HG02884 (cell line): ENCODE data around the gene HAPLN2.

Experiments used
- ATAC-seq: cut with Tn5 transposase; IDR thresholded peaks from one replicate; pipeline ENCODE4 v1.9.1; 2021; ENCODE audit warnings: mild to moderate bottlenecking, moderate library complexity; ENCODE audit not compliant: unreplicated experiment

Gene HAPLN2

DNA sequence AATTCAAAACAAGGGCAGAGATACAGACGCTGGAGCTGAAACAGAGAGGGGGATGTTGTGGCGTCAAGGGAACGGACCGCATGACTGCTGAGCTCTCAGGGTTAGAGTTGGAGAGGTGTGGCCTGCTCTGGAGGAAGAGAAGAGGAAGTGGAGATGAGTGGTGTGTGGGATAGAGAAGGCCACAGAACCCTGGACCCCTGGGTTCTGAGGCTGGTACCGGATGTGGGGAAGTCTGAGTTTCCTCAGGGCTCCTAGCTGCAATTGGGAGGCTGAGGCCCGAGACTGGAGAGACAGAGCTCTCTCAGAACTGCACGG is 24.5 kb downstream of the HAPLN2 start:
- no peak for ATAC-seq

DNA sequence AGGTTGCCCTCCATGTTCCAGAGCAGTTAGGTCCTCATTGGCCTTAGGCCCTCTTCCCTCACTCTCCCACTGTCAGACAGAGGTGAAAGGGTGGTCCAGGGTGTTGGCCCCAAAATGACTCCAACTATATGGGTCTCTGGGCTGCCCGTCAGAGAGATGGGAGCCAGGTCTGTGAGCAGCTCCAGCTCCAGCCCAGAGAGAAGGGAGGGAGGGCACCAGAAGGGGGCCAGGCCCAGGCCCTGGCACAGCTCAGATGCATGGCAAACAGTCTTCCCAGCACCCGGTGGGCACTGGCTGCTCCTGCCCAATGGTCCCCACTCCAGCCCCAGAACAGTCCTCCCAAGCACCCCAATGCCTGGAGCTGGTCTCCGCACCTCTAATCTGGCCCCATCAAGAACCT is 24.9 kb downstream of the HAPLN2 start:
- no peak for ATAC-seq

DNA sequence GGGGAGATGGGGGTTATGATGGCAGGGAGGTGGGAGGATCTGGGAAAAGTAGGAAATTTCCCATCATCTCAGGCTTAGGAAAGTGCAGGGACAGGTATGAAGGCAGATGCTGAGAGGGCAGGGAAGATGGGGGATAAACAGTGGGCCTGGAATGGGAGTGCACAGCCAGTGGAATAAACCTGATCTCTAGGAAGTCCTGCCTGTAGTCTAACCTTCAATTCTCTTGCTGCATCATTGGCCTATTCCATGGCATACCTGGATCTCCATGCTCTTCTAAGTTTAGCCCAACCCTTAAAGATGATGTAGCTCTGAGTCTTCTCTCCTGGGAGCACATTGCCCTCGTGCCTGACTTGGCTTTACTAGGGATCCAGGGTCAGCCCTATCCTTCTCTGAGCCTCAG is 25.4 kb downstream of the HAPLN2 start:
- ATAC-seq, result no peak

DNA sequence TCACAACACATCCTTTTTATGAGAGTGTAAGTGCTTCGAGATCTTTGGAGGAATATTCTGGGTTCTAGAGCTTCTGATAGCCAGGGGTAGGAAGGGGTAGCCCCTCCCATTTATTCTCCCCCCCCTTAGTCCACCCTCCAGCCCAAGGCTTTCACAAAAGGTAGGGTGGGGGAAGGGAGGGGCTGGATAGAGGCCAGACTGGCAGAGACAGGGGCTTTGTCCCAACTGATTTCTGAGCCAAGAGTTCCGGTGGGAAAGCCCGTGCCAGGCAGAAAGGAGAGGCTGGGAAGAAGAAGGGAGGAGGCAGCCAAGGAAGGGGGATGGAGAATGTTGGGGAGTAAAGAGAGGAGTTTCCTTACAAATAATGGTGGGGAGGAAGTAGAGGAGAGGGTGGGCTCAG is 25.8 kb downstream of the HAPLN2 start:
- ATAC-seq, result no peak

DNA sequence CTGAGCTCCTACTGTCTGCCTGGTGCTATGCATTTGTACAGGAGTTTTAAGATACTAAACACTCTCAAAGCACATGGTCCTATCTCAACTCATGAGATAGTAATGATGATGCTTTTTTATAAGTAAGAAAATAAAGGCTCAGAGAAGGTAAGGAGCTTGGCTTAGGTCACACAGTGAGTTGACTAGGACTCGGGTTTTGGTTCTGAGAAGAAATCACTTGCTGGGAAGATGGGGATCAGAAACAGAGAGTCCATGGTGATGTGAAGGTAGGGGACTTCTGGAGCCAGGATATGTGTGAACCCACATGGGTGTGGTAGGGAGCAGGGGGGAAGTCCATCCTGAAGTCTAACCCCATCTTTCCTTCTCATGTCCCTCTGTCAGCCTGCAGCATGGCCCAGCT is 26.5 kb downstream of the HAPLN2 start:
- no peak for ATAC-seq

DNA sequence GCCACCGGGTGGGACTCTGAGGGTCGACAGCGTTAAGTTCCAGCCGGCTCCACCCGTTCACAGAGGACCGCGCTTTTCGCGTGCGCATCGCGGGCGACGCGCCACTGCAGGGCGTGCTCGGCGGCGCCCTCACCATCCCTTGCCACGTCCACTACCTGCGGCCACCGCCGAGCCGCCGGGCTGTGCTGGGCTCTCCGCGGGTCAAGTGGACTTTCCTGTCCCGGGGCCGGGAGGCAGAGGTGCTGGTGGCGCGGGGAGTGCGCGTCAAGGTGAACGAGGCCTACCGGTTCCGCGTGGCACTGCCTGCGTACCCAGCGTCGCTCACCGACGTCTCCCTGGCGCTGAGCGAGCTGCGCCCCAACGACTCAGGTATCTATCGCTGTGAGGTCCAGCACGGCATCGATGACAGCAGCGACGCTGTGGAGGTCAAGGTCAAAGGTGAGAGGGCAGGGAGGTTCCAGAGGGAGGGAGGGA is 27.6 kb downstream of the HAPLN2 start:
- no peak for ATAC-seq

DNA sequence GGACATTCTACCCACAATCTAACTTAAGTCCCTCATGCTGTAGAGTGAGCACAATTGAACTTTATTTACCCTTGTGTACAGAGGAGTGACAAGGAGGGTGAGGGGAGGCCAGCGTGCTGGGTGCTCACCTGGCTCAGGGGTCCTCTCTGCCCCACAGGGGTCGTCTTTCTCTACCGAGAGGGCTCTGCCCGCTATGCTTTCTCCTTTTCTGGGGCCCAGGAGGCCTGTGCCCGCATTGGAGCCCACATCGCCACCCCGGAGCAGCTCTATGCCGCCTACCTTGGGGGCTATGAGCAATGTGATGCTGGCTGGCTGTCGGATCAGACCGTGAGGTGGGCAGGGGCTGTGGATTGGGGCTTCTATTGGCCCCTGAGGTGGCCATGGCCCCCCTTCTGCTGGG is 28.1 kb downstream of the HAPLN2 start:
- no peak for ATAC-seq

DNA sequence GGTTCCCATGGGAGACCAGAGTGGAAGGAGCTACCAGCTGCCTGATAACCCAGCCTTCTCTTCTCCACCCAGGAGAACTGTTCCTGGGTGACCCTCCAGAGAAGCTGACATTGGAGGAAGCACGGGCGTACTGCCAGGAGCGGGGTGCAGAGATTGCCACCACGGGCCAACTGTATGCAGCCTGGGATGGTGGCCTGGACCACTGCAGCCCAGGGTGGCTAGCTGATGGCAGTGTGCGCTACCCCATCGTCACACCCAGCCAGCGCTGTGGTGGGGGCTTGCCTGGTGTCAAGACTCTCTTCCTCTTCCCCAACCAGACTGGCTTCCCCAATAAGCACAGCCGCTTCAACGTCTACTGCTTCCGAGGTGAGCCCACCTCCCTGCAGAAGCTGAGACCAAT is 29.3 kb downstream of the HAPLN2 start:
- no peak for ATAC-seq

DNA sequence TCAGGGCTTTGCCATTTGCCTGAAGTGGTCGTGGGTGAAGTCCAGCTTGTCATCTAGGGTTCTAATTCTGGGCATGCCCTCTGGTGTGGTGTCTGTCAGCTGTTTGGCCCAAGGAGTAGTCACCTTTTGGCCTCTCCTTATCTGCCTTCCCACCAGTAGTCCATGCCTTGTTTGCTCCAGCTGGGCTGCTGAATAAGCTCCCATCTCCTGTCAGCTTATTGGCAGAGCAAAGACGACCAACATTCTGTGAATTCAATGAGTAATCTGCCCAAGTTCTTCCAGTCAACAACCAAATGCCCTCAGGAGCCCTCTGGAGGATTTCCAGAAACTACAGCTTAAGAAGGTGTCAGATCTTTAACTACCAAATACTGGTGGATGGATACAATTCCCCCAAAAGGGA is 29.7 kb downstream of the HAPLN2 start:
- ATAC-seq, result no peak

DNA sequence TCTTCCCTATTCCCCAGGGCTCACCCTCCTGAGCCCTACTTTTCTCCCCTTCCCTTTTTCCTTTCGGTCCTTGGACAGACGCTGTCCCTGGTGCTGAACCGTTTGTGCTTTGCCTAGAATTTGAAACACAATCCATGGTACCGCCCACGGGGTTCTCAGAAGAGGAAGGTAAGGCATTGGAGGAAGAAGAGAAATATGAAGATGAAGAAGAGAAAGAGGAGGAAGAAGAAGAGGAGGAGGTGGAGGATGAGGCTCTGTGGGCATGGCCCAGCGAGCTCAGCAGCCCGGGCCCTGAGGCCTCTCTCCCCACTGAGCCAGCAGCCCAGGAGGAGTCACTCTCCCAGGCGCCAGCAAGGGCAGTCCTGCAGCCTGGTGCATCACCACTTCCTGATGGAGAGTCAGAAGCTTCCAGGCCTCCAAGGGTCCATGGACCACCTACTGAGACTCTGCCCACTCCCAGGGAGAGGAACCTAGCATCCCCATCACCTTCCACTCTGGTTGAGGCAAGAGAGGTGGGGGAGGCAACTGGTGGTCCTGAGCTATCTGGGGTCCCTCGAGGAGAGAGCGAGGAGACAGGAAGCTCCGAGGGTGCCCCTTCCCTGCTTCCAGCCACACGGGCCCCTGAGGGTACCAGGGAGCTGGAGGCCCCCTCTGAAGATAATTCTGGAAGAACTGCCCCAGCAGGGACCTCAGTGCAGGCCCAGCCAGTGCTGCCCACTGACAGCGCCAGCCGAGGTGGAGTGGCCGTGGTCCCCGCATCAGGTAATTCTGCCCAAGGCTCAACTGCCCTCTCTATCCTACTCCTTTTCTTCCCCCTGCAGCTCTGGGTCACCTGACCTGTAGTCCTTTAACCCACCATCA is 33.1 kb downstream of the HAPLN2 start:
- no peak for ATAC-seq

DNA sequence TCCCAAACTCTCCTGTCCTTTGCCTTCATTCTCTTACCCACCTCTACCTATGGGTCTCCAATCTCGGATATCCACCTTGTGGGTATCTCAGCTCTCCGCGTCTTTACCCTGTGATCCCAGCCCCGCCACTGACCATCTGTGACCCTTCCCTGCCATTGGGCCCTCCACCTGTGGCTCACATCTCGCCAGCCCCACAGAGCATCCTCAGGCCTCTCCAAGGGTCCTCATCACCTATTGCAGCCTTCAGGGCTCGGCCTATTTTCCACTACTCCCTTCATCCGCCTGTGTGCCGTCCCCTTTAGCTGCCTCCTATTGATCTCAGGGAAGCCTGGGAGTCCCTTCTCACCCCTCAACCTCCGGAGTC is 33.8 kb downstream of the HAPLN2 start:
- no peak for ATAC-seq

DNA sequence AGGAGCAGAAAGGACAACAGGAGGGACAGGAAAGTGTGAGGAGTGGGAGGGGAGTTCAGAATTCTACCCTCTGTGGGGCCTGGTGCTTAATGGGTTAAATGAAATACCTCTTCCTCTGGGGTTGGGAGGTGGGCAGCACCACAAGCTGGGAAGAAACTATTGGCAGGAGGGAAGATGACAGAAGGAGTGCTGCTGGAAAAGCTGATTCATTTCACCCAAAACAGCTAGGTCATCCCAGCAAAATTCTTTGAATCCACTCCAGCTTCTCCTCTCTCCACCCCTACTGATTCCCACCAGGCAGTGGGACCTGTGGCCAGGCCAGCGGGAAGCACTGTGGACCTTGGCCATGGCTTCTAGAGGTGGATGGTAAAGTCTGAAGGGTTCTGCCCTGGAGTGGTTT is 35.5 kb downstream of the HAPLN2 start:
- no peak for ATAC-seq

DNA sequence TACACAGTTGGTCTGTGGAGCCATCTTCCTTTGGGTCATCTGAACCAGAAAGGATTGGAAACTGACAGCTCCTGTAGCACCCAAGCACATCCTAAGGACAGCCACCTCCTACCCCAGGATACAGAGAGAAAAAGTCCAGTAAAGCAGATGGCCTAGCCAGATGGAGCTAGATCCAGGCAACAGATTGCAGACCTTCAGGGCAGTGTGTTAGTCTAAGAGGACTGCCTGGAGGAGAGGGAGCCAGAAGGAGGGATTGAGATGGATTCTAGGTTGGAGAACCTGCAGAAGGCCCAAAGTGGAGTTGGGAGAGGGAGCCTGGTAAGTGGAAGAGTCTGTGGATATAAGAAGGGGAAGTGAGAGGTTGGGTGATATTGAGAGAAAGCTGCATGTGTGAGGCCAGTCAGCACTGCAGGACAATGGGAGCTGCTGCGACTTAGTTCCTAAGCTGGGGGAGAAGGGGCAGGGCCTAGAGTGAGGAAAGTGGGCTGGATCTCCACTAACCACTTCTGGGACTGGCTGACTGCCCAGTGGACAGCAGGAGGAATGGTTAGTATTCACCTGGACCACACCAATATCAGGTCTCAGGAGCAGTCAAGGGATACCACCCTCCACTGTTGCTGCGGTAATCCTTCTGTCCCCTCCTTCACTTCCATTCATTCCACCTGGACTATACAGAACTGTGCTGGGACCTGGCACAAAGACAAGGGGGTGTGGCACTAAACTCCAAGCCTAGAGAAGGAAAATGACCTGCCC is 36.1 kb downstream of the HAPLN2 start:
- no peak for ATAC-seq

DNA sequence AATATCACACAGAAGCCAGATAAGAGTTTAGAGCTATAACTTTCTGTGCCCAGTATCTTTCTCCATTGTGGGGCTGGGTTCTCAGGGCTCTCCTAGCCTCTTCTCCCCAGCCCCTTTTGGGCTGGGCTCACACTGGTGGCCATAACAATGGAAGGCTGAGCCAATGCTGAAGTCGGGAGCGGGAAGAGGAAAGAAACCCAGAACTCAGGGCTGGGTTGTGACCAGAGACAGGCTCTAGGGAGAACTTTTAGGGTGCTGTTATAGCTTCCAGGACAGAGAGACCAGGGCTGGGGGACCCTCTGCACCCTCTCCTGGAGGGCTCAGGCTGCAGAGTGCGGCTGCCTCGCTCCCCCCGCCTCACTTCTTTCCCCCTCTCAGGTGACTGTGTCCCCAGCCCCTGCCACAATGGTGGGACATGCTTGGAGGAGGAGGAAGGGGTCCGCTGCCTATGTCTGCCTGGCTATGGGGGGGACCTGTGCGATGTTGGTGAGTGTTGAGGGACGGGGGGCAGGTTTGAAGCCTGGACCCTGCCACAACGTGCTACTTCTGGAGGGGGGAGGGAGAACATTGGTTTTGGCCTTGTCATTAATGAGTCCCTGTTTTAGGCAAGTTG is 36.8 kb downstream of the HAPLN2 start:
- ATAC-seq, result no peak

DNA sequence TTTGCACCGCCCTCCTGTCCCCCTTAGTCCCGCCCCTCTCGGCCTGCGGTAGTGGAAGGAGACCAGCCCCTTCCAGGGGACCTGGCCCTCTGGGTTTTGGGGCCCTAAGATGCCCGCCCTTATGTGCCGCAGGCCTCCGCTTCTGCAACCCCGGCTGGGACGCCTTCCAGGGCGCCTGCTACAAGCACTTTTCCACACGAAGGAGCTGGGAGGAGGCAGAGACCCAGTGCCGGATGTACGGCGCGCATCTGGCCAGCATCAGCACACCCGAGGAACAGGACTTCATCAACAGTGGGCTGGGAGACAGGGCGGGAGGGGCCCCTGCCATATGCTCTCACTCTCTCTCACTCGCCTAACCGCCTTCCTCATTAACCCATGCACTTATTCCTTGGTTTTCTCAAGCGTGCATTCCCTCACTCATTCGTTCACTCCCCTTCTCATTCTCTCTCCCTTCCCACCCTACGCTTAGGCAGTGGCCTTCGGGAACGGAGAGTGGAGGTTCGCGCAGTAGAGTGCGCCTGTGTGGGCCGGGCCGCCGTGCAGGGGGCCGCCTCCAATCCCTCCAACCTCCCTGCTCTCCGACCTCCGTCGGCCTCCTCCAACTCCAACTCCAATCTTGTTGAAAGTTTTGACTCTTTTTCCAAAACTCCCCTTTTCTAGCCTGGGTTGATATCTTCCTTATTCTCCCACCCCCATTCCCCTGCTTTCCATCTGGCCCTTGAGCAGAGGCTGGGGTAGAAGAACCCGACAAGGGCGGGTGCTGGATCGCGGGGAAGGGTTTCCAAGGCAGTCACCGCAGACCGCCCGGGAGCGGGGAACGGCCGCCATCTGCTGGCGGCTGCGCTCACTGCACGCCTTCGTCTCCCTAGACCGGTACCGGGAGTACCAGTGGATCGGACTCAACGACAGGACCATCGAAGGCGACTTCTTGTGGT is 37.9 kb downstream of the HAPLN2 start:
- no peak for ATAC-seq

DNA sequence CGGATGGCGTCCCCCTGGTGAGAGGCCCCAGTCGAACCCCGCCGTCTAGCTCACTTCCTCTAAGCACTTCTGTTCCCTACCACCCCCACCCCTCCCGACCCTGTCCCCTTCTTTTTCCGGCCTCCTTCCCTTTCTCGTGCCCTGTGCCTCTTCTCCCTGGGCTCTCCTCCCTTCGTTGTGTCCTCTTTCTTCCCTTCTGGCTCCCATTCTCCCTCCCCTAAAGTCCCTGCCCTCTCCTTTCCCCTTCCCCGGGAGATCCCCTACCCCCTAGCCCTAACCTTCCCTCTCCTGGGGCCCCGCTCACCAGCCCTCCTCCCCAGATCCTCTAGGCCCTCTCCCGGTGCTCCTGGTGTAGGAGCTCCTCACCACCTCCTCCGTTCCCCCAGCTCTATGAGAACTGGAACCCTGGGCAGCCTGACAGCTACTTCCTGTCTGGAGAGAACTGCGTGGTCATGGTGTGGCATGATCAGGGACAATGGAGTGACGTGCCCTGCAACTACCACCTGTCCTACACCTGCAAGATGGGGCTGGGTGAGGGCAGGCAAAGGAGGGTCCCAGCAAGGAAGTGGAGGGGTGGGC is 38.6 kb downstream of the HAPLN2 start:
- ATAC-seq, result no peak

DNA sequence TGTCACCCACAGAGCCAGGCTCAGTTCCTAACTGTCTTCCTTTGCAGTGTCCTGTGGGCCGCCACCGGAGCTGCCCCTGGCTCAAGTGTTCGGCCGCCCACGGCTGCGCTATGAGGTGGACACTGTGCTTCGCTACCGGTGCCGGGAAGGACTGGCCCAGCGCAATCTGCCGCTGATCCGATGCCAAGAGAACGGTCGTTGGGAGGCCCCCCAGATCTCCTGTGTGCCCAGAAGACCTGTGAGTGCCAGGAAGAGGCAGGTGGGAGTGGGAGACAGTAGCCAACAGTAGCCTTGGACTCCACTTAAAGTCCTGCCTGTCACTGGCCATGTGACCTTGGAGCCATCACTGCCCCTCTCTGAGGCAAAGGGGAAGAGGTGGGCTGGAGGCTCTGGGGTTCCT is 39.3 kb downstream of the HAPLN2 start:
- ATAC-seq, result no peak

DNA sequence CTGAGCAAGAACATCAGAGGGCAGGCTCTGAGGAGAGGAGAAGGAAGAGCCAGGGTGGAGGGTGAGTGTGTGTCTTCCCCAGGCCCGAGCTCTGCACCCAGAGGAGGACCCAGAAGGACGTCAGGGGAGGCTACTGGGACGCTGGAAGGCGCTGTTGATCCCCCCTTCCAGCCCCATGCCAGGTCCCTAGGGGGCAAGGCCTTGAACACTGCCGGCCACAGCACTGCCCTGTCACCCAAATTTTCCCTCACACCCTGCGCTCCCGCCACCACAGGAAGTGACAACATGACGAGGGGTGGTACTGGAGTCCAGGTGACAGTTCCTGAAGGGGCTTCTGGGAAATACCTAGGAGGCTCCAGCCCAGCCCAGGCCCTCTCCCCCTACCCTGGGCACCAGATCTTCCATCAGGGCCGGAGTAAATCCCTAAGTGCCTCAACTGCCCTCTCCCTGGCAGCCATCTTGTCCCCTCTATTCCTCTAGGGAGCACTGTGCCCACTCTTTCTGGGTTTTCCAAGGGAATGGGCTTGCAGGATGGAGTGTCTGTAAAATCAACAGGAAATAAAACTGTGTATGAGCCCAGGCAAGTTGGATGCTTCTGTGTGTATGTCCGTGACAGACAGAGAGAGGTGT is 39.8 kb downstream of the HAPLN2 start:
- ATAC-seq, result no peak

DNA sequence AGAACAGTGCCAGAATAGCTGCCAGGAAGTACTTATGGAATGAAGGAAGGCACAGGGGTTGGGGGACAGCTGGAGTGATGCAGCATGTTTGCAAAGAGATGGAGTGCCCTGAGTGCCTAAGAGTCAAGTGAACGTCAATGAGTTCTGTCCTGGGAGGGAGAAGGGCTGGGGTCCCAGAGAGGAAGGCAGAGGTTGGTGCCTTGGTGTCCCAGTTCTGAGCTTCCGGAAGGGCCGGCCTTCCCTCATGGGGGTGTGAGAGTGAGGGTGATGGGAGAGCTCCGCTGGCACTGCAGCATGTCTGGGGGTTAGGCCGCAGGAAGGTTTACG is 40.4 kb downstream of the HAPLN2 start:
- no peak for ATAC-seq

DNA sequence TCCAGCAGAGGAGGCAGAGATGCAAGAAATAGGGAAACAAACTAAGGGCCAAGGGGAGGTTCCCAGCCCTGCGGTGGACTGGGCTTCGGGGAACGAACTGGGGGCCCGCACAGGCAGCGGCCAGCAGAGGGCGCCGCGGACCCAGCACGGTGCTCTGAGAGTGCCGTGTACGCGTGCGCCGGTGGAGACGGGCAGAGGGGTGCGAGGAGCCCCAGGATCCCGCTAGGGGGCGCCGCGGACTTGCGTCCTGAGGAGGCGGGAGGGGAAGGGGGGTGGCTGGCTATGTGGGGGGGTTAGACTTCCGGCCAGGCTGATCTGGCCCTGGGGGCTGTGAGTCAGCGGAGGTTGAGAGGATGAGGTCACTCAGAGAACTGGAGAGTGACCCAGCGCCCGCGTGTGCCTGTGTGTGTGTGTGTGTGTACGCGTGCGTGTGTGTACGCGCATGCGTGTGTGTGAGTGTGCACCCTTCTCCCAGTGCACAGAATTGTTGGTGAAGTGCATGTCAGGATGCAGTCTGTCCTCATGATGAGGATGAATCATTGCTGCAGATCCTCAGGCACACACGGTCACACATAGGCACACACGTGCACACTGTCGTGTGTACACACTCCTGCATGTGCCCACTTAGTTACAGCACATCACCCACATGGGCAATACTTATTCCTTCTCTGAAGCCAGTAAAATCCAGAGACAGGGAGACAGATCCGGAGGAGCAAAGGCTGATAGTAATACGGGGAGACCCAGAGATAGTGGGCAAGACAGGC is 41.0 kb downstream of the HAPLN2 start:
- peak; percentile 70 for ATAC-seq
